ENCODE measurements around the gene KLF15.

KLF15 gene

GRCh38 chr3:126373682-126374601 is 16.7 kb upstream of the KLF15 start:
- Mint-ChIP-seq H3K27me3 (no peaks in the 10 kb centered on the region), H3K36me3 (ENCODE audit: low read depth) (no peaks in the 10 kb centered on the region), H3K4me3 (no peak overlapping the region), H3K27ac (no peak overlapping the region), H3K4me1 (ENCODE audit: low read depth) (no peaks in the 10 kb centered on the region), H3K9me3 (no peaks in the 10 kb centered on the region)

GRCh38 chr3:126373146-126373613 is 16.0 kb upstream of the KLF15 start:
- Mint-ChIP-seq H3K4me3 (no peak overlapping the region), H3K27ac (no peak overlapping the region), H3K4me1 (ENCODE audit: low read depth) (no peaks in the 10 kb centered on the region), H3K36me3 (ENCODE audit: low read depth) (no peaks in the 10 kb centered on the region), H3K9me3 (no peaks in the 10 kb centered on the region), H3K27me3 (no peaks in the 10 kb centered on the region)

DNA sequence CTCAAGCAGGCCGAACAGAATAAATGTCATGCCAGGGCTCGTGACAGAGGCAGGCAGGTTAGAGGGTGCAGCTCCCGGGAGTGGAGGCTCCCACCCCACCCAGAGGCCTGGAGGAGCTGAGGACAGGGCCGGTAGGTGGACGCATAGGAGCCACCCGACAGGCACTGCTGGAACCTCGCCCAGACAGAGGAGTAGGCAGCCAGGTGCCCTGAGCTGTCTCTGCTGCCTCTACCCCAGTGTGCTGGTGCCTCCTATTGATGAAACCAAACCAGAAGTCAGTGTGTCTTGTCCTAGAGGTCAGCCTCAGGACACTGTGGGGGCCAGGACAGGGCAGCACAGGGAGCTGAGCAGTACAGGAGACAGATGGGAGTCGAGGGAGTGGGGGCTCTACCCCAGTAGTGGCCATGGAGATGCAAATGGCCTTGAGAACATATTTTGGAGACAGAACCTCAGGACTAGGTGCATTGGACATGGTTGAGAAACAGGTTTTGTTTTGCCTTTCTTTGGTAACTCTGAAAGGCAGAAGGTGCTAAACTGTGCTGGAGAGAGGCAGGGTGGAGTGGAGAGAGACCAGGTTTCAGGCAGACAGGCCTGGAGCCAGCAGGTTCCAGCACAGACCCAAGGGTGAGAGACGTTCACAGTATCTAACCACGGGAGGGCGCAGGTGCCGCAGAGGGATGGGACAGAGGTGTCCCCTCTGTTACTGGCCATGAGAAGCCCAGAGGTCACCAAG is 15.4 kb upstream of the KLF15 start:
- H3K36me3 Mint-ChIP-seq (ENCODE audit: low read depth): no peaks in the 10 kb centered on the region
- no peaks in the 10 kb centered on the region for H3K4me1 Mint-ChIP-seq (ENCODE audit: low read depth)
- no peaks in the 10 kb centered on the region for H3K9me3 Mint-ChIP-seq
- H3K27me3 Mint-ChIP-seq: peaks cover 3% of the 10 kb centered on the region
- no peak overlapping the region for H3K27ac Mint-ChIP-seq
- H3K4me3 Mint-ChIP-seq: no peak overlapping the region

GRCh38 chr3:126371096-126371705 is 14.0 kb upstream of the KLF15 start:
- no peaks in the 10 kb centered on the region for H3K4me1 Mint-ChIP-seq (ENCODE audit: low read depth)
- H3K27me3 Mint-ChIP-seq: peaks cover 4% of the 10 kb centered on the region

GRCh38 chr3:126370606-126371005 is 13.4 kb upstream of the KLF15 start:
- H3K27ac Mint-ChIP-seq: no peak overlapping the region
- H3K9me3 Mint-ChIP-seq: no peaks in the 10 kb centered on the region
- H3K4me1 Mint-ChIP-seq (ENCODE audit: low read depth): no peaks in the 10 kb centered on the region
- H3K4me3 Mint-ChIP-seq: no peak overlapping the region
- no peaks in the 10 kb centered on the region for H3K36me3 Mint-ChIP-seq (ENCODE audit: low read depth)
- peaks cover 4% of the 10 kb centered on the region for H3K27me3 Mint-ChIP-seq

More at GRCh38 chr3:126371096-126371705, 14.0 kb upstream of the KLF15 start:
- no peak overlapping the region for H3K27ac Mint-ChIP-seq
- H3K9me3 Mint-ChIP-seq: no peaks in the 10 kb centered on the region
- H3K36me3 Mint-ChIP-seq (ENCODE audit: low read depth): no peaks in the 10 kb centered on the region
- H3K4me3 Mint-ChIP-seq: no peak overlapping the region

- Mint-ChIP-seq H3K27ac (no peak overlapping the region), H3K9me3 (no peaks in the 10 kb centered on the region), H3K4me1 (ENCODE audit: low read depth) (no peaks in the 10 kb centered on the region), H3K27me3 (peaks cover 4% of the 10 kb centered on the region), H3K36me3 (ENCODE audit: low read depth) (no peaks in the 10 kb centered on the region), H3K4me3 (no peak overlapping the region)
These were observed 12.8 kb upstream of the KLF15 start for GRCh38 chr3:126370055-126370454.

DNA sequence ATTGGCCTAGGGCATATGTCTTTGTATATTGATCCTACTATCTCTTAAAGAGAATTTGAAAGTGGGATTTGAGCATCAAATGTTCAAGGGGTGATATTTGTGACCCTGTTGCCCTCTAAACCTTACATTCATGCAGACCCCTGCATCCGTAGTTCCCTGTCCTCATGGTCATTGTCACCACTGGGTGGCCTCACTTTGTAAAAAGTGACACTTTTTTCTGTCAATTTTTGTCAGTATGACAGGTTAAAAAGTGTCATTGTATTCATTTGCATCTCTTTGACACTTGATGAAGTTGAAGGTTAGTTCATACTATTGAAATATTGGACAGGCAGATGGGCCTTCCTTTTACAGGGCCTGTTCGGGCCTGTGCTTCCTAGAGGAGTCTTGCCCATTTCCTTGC is 12.3 kb upstream of the KLF15 start:
- no peaks in the 10 kb centered on the region for H3K36me3 Mint-ChIP-seq (ENCODE audit: low read depth)
- no peak overlapping the region for H3K4me3 Mint-ChIP-seq
- no peak overlapping the region for H3K27ac Mint-ChIP-seq
- H3K9me3 Mint-ChIP-seq: no peaks in the 10 kb centered on the region
- H3K4me1 Mint-ChIP-seq (ENCODE audit: low read depth): no peaks in the 10 kb centered on the region
- H3K27me3 Mint-ChIP-seq: peaks cover 4% of the 10 kb centered on the region

GRCh38 chr3:126367316-126367805 is 10.2 kb upstream of the KLF15 start:
- no peaks in the 10 kb centered on the region for H3K4me1 Mint-ChIP-seq (ENCODE audit: low read depth)
- no peaks in the 10 kb centered on the region for H3K9me3 Mint-ChIP-seq
- H3K4me3 Mint-ChIP-seq: no peak overlapping the region

GRCh38 chr3:126365351-126366277 is 8.4 kb upstream of the KLF15 start:
- Mint-ChIP-seq H3K27ac (no peak overlapping the region), H3K36me3 (ENCODE audit: low read depth) (no peaks in the 10 kb centered on the region), H3K27me3 (peaks cover 23% of the 10 kb centered on the region), H3K4me1 (ENCODE audit: low read depth) (no peaks in the 10 kb centered on the region), H3K9me3 (no peaks in the 10 kb centered on the region), H3K4me3 (no peak overlapping the region)

More at GRCh38 chr3:126367316-126367805, 10.2 kb upstream of the KLF15 start:
- Mint-ChIP-seq H3K27ac (no peak overlapping the region), H3K27me3 (peaks cover 15% of the 10 kb centered on the region), H3K36me3 (ENCODE audit: low read depth) (no peaks in the 10 kb centered on the region)

DNA sequence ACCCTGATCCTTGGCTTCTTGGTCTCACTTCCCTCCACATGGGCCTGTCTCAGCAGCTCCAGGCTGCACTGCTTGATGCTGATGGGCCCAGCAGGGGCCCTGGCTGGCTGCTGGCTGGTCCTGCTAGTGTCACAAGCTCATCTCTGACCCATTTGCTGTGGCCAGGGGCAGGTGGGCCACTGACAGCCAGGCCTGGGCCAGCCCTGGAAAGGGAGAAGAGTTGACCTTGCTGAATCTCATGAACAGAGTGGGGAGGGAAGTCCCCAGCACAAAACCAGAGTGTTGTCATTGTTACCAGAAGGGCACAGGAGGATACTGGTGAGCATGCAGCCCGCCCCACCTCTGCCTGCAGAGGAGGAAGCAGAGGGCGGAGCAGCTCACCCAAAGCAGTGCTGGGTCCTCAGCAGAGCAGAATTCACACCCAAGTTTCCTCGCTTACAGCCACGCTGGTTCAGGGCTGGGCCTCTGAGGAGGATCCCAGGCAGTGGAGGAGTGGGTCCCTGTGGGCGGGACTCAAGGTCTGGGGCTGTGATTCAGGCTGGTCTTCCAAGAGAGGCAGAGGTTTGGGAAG is 7.6 kb upstream of the KLF15 start:
- Mint-ChIP-seq H3K36me3 (ENCODE audit: low read depth) (no peaks in the 10 kb centered on the region), H3K4me3 (no peak overlapping the region), H3K9me3 (no peaks in the 10 kb centered on the region), H3K27me3 (peaks cover 29% of the 10 kb centered on the region), H3K27ac (no peak overlapping the region), H3K4me1 (ENCODE audit: low read depth) (no peaks in the 10 kb centered on the region)

- peaks cover 34% of the 10 kb centered on the region for H3K27me3 Mint-ChIP-seq
- H3K36me3 Mint-ChIP-seq (ENCODE audit: low read depth): no peaks in the 10 kb centered on the region
- no peak overlapping the region for H3K27ac Mint-ChIP-seq
- H3K9me3 Mint-ChIP-seq: no peaks in the 10 kb centered on the region
- no peaks in the 10 kb centered on the region for H3K4me1 Mint-ChIP-seq (ENCODE audit: low read depth)
- H3K4me3 Mint-ChIP-seq: no peak overlapping the region
These were observed 7.0 kb upstream of the KLF15 start for GRCh38 chr3:126364130-126364695.

GRCh38 chr3:126361211-126361610 is 4.0 kb upstream of the KLF15 start:
- H3K36me3 Mint-ChIP-seq (ENCODE audit: low read depth): no peaks in the 10 kb centered on the region
- H3K4me3 Mint-ChIP-seq: no peak overlapping the region
- no peak overlapping the region for H3K27ac Mint-ChIP-seq
- H3K4me1 Mint-ChIP-seq (ENCODE audit: low read depth): peaks cover 12% of the 10 kb centered on the region
- no peaks in the 10 kb centered on the region for H3K9me3 Mint-ChIP-seq
- peaks cover 45% of the 10 kb centered on the region for H3K27me3 Mint-ChIP-seq

- no peaks in the 10 kb centered on the region for H3K9me3 Mint-ChIP-seq
- no peaks in the 10 kb centered on the region for H3K36me3 Mint-ChIP-seq (ENCODE audit: low read depth)
- H3K4me1 Mint-ChIP-seq (ENCODE audit: low read depth): peaks cover 14% of the 10 kb centered on the region
- no peak overlapping the region for H3K27ac Mint-ChIP-seq
- no peak overlapping the region for H3K4me3 Mint-ChIP-seq
- peaks cover 47% of the 10 kb centered on the region for H3K27me3 Mint-ChIP-seq
These were observed 3.5 kb upstream of the KLF15 start for GRCh38 chr3:126360714-126361060.
